HCT116 (cell line): ENCODE measurements around the gene ENDOG. TPM values are rescaled to one million over a fixed set of nuclear protein-coding genes. Genes with fewer than 3 reads are reported as not detected.
A peak's percentile ranks its signal among the peaks of the same experiment; 100 is the strongest.

ENCODE experiments used
- ATAC-seq: fragments of 200-7000 bp; cut with Tn5 transposase; 2 replicates; pipeline ENCODE4 v1.9.1; 2020; ENCODE audit warnings: mild to moderate bottlenecking, moderate library complexity
- BruUV-seq: library from RNA; stranded (reverse); fragments of 400-500 nt; replicated peaks from 2 replicates; lab custom pipeline; 2021; lab: Mats Ljungman, UMichigan
- CTCF ChIA-PET: fragments of 300-600 bp; sonication (Branson Sonifier 250); formaldehyde crosslinking; loops from one replicate; lab custom pipeline; 2021; ENCODE audit warnings: antibody characterized with exemption; lab: Charles Lee
- POLR2A ChIA-PET: fragments of 300-600, 350-600 bp; sonication (Branson Sonifier 250); formaldehyde crosslinking; loops from one replicate; lab custom pipeline; 2021; ENCODE audit warnings: antibody characterized with exemption; lab: Charles Lee
- RAD21 ChIA-PET, 2 experiments: fragments of 300-600 bp; sonication (Branson Sonifier 250); formaldehyde crosslinking; loops; one replicate each; lab custom pipeline; 2023; ENCODE audit warnings: low total read pairs in 2 of 2; ENCODE audit not compliant: uncharacterized antibody in 2 of 2, unreplicated experiment in 2 of 2, low non-redundant PET in 1 of 2; lab: Charles Lee
- DNase-seq: peaks from one replicate; pipeline ENCODE4 v3.0.0-alpha.2; 2010; ENCODE audit warnings: low read depth, low spot score
- H2AFZ ChIP-seq: fragments of 200-600 bp; shearing (Covaris generic), sonication (generic); 2 replicates; pipeline ENCODE4 v1.6.1; 2017; ENCODE audit warnings: low read depth, mixed run types, mixed read lengths, antibody characterized with exemption, low read length; ENCODE audit not compliant: poor library complexity, severe bottlenecking
- H3K27ac ChIP-seq: 2 replicates; pipeline ENCODE4 v1.5.1; 2012; ENCODE audit warnings: low read depth, low read length
- H3K27me3 ChIP-seq: fragments of 200-600 bp; sonication (generic); 2 replicates; pipeline ENCODE4 v1.6.1; 2016; ENCODE audit warnings: mixed run types, low read length, mixed read lengths; ENCODE audit not compliant: insufficient read depth
- H3K36me3 ChIP-seq, 2 experiments: fragments of 200-500 bp in 1 of 2; fragments of 200-600 bp in 1 of 2; sonication (Bioruptor generic) in 1 of 2; sonication (generic) in 1 of 2; 2 replicates each; pipeline versions ENCODE4 v1.5.1 to v1.6.1; 2014 to 2016; ENCODE audit warnings: low read length in 2 of 2, inconsistent platforms in 1 of 2, mixed read lengths in 1 of 2, mixed run types in 1 of 2; ENCODE audit not compliant: insufficient read depth in 2 of 2, control insufficient read depth in 1 of 2
- H3K4me1 ChIP-seq, 2 experiments: fragments of 200-600 bp in 1 of 2; sonication (generic) in 1 of 2; 2 replicates each; pipeline versions ENCODE4 v1.5.1 to v1.6.1; 2012 to 2017; ENCODE audit warnings: low read length in 2 of 2, inconsistent platforms in 1 of 2, mild to moderate bottlenecking in 1 of 2, mixed read lengths in 1 of 2, mixed run types in 1 of 2, moderate library complexity in 1 of 2; ENCODE audit not compliant: insufficient read depth in 2 of 2, control insufficient read depth in 1 of 2
- H3K4me2 ChIP-seq: fragments of 200-600 bp; sonication (generic); 2 replicates; pipeline ENCODE4 v1.6.1; 2017; ENCODE audit warnings: mixed run types, low read length, mixed read lengths
- H3K4me3 ChIP-seq, 2 experiments: fragments of 200-600 bp in 1 of 2; sonication (generic) in 1 of 2; replicated peaks in 1 of 2; 2 replicates each; pipeline ENCODE4 v1.5.1; 2011 to 2016; ENCODE audit warnings: low read length in 2 of 2, control low read depth in 1 of 2, low read depth in 1 of 2, mild to moderate bottlenecking in 1 of 2, mixed read lengths in 1 of 2, mixed run types in 1 of 2
- H3K79me2 ChIP-seq: fragments of 200-600 bp; sonication (generic); 2 replicates; pipeline ENCODE4 v1.6.1; 2017; ENCODE audit warnings: mild to moderate bottlenecking, mixed run types, low read length, moderate library complexity, mixed read lengths; ENCODE audit not compliant: insufficient read depth
- H3K9ac ChIP-seq: fragments of 200-600 bp; sonication (generic); 2 replicates; pipeline ENCODE4 v1.6.1; 2016; ENCODE audit warnings: low read length, mixed read lengths
- H3K9me2 ChIP-seq: fragments of 200-600 bp; sonication (generic), shearing (Covaris generic); 2 replicates; pipeline ENCODE4 v1.6.1; 2017; ENCODE audit warnings: mixed run types, mild to moderate bottlenecking, moderate library complexity; ENCODE audit not compliant: insufficient read depth
- H3K9me3 ChIP-seq, 2 experiments: fragments of 200-500 bp in 1 of 2; fragments of 200-600 bp in 1 of 2; sonication (Bioruptor generic) in 1 of 2; sonication (generic) in 1 of 2; 2 replicates each; pipeline ENCODE4 v1.6.1; 2014 to 2017; ENCODE audit warnings: low read length in 2 of 2, mixed read lengths in 2 of 2, inconsistent platforms in 1 of 2, low read depth in 1 of 2, mild to moderate bottlenecking in 1 of 2, mixed run types in 1 of 2, moderate library complexity in 1 of 2; ENCODE audit not compliant: control insufficient read depth in 1 of 2, insufficient read depth in 1 of 2
- H4K20me1 ChIP-seq: fragments of 200-600 bp; sonication (generic), shearing (Covaris generic); 2 replicates; pipeline ENCODE4 v1.6.1; 2017; ENCODE audit warnings: mixed run types, mild to moderate bottlenecking, moderate library complexity; ENCODE audit not compliant: insufficient read depth
- ATF3 ChIP-seq: IDR thresholded peaks from 2 replicates; pipeline ENCODE4 v1.6.1; 2012
- CEBPB ChIP-seq: IDR thresholded peaks from 2 replicates; pipeline ENCODE4 v1.6.1; 2012; ENCODE audit warnings: low read depth
- CTCF ChIP-seq, 3 experiments: fragments of 200-600 bp in 1 of 3; sonication (generic) in 1 of 3; IDR thresholded peaks in 2 of 3; conservative IDR thresholded peaks in 1 of 3; 2 replicates each; pipeline ENCODE4 v1.5.1; 2012 to 2017; ENCODE audit warnings: low read depth in 2 of 3, low read length in 2 of 3, antibody characterized with exemption in 1 of 3, borderline replicate concordance in 1 of 3, control low read depth in 1 of 3, mild to moderate bottlenecking in 1 of 3, mixed read lengths in 1 of 3, mixed run types in 1 of 3, moderate library complexity in 1 of 3; ENCODE audit not compliant: insufficient read depth in 1 of 3
- EGR1 ChIP-seq: IDR thresholded peaks from 2 replicates; pipeline ENCODE4 v1.6.1; 2012; ENCODE audit warnings: low read depth
- ELF1 ChIP-seq: IDR thresholded peaks from 2 replicates; pipeline ENCODE4 v1.6.1; 2012; ENCODE audit warnings: low read depth, borderline replicate concordance
- EZH2 ChIP-seq: fragments of 200-600 bp; sonication (generic); IDR thresholded peaks from 2 replicates; pipeline ENCODE4 v1.6.1; 2017; ENCODE audit warnings: antibody characterized with exemption, mixed run types
- EZH2phosphoT487 ChIP-seq: fragments of 200-600 bp; IDR thresholded peaks from 2 replicates; pipeline ENCODE4 v1.6.1; 2018; ENCODE audit warnings: antibody characterized with exemption, borderline replicate concordance
- FOSL1 ChIP-seq: IDR thresholded peaks from 2 replicates; pipeline ENCODE4 v1.6.1; 2012; ENCODE audit warnings: low read depth
- JUND ChIP-seq: IDR thresholded peaks from 2 replicates; pipeline ENCODE4 v1.6.1; 2012
- MAX ChIP-seq: IDR thresholded peaks from 2 replicates; pipeline ENCODE4 v1.6.1; 2012
- POLR2A ChIP-seq: IDR thresholded peaks from 2 replicates; pipeline ENCODE4 v1.7.0; 2011; ENCODE audit warnings: borderline replicate concordance; ENCODE audit not compliant: insufficient read depth, insufficient read length; ENCODE audit errors: extremely low read depth
- POLR2AphosphoS5 ChIP-seq: IDR thresholded peaks from 2 replicates; pipeline ENCODE4 v1.6.1; 2011; ENCODE audit warnings: mild to moderate bottlenecking, low read depth, low read length, moderate library complexity
- RAD21 ChIP-seq: IDR thresholded peaks from 2 replicates; pipeline ENCODE4 v1.6.1; 2012; ENCODE audit warnings: low read depth, mild to moderate bottlenecking
- REST ChIP-seq: IDR thresholded peaks from 2 replicates; pipeline ENCODE4 v1.6.1; 2012; ENCODE audit warnings: low read depth
- SIN3A ChIP-seq: IDR thresholded peaks from 2 replicates; pipeline ENCODE4 v1.6.1; 2012; ENCODE audit warnings: low read depth
- SP1 ChIP-seq: IDR thresholded peaks from 2 replicates; pipeline ENCODE4 v1.6.1; 2012; ENCODE audit warnings: low read depth
- SRF ChIP-seq: IDR thresholded peaks from 2 replicates; pipeline ENCODE4 v1.6.1; 2012; ENCODE audit warnings: low read depth
- TCF7L2 ChIP-seq: IDR thresholded peaks from 2 replicates; pipeline ENCODE4 v1.7.0; 2011; ENCODE audit warnings: borderline replicate concordance, inconsistent platforms; ENCODE audit not compliant: insufficient read depth, insufficient read length; ENCODE audit errors: extremely low read depth
- YY1 ChIP-seq: IDR thresholded peaks from 2 replicates; pipeline ENCODE4 v1.6.1; 2011; ENCODE audit warnings: low read length, low read depth, moderate library complexity, mild to moderate bottlenecking; ENCODE audit not compliant: insufficient replicate concordance; ENCODE audit errors: extremely low read depth
- ZFX ChIP-seq: fragments of 450-650 bp; IDR thresholded peaks from 2 replicates; pipeline ENCODE4 v1.6.1; 2017
- ZNF274 ChIP-seq: fragments of 200-500 bp; sonication (Bioruptor generic); IDR thresholded peaks from 2 replicates; pipeline ENCODE4 v1.6.1; 2014; ENCODE audit warnings: mild to moderate bottlenecking, low read depth, low read length, inconsistent platforms
- intact Hi-C: fragments of 100-400 bp; cut with micrococcal nuclease; formaldehyde crosslinking; loops from 2 replicates; pipeline ENCODE4 v1.10.0; 2022
- total RNA-seq: library from RNA; stranded (reverse); gene quantifications from one replicate; pipeline ENCODE4 v1.2.1, GENCODE V29; 2021; ENCODE audit not compliant: unreplicated experiment

Gene ENDOG
- total RNA-seq, 1 experiment from 2014 or later, result 27.2 TPM

- BruUV-seq, result no TSS peak
- ChIA-PET CTCF (no interaction called here), POLR2A (interaction anchor here (0.7 kb wide), 1 partner anchor 327 kb away, joined by 4 read pairs; no protein-coding TSS in a partner anchor)
- peak; percentile 78 for TF ChIP-seq CEBPB
- TF ChIP-seq EZH2, result no peak
- peak; percentile 85 for TF ChIP-seq POLR2AphosphoS5
- no peak for TF ChIP-seq POLR2A
- TF ChIP-seq EZH2phosphoT487, result no peak
- TF ChIP-seq RAD21, result no peak
- TF ChIP-seq TCF7L2, result peak; percentile 52
- no peak for TF ChIP-seq CTCF (IDR thresholded peaks at IDR 0.05 in 2 of 3, conservative IDR thresholded peaks at IDR 0.05 in 1 of 3; ENCODE audit: borderline replicate concordance in 1 of 3, insufficient read depth in 1 of 3, low read depth in 2 of 3, low read length in 2 of 3)
- peak; percentile 99 for TF ChIP-seq MAX
- peak; percentile 68 for TF ChIP-seq YY1
- TF ChIP-seq FOSL1, result no peak
- TF ChIP-seq ZFX, result peak; percentile 54; the same call in 1 of the 2 replicates
- TF ChIP-seq SIN3A, result peak; percentile 81
- TF ChIP-seq ZNF274, result no peak
- TF ChIP-seq REST, result no peak
- no peak for TF ChIP-seq JUND
- TF ChIP-seq ELF1, result no peak
- peak; percentile 85 for TF ChIP-seq SP1
- TF ChIP-seq ATF3, result no peak
- TF ChIP-seq SRF, result no peak
- TF ChIP-seq EGR1, result peak; percentile 69
Measured at GRCh38 chr9:128786681-128787601, 31.4 kb upstream of the ENDOG start, which contains the start of gene TBC1D13. Gene TBC1D13 (plus strand): TSS chr9:128787253. CDS start chr9:128787354, 101 bp downstream.

More at GRCh38 chr9:128786681-128787601, 31.4 kb upstream of the ENDOG start, which contains the start of gene TBC1D13:
- Histone ChIP-seq H3K9me2 (no peaks in the 10 kb centered on the region), H2AFZ (peak within 1 kb of the TSS; percentile 46), H3K27ac (peak within 1 kb of the TSS; percentile 77), H3K4me1 (peaks cover 12 to 28% of the 10 kb centered on the region in 2 experiments; a peak in 3 of 4 replicates), H3K4me3 (peak within 1 kb of the TSS; percentile 87 to 94), H3K4me2 (peak within 1 kb of the TSS; percentile 96), H4K20me1 (no peaks in the 10 kb centered on the region), H3K36me3 (peaks cover 3 to 9% of the 10 kb centered on the region in 2 experiments; a peak in 3 of 4 replicates), H3K79me2 (peaks cover 14% of the 10 kb centered on the region), H3K27me3 (no peaks in the 10 kb centered on the region), H3K9me3 (peaks cover under 1 to 2% of the 10 kb centered on the region in 2 experiments; a peak in 2 of 4 replicates), H3K9ac (peak within 1 kb of the TSS; percentile 73)
- peak; percentile 96 for ATAC-seq
- intact Hi-C loops, result loop anchor here (1.0 kb wide), 1 partner anchor 16 kb away; the partner anchor contains the start of gene ZER1
- RAD21 ChIA-PET, result no interaction called here
- peak; percentile 44 for DNase-seq
